Lower lobe of right lung (tissue), 2 donors: ENCODE results near the gene PODN. TPM values are rescaled to one million over a fixed set of nuclear protein-coding genes. Genes with fewer than 3 reads are reported as not detected.

Source experiments
- ATAC-seq, 2 donors: fragments of 200-7000 bp; cut with Tn5 transposase; one replicate each; pipeline ENCODE4 v1.9.1; 2020 to 2022; ENCODE audit warnings: mild to moderate bottlenecking in 2 of 2, moderate library complexity in 2 of 2
- DNase-seq: peaks from one replicate; pipeline ENCODE4 v3.0.0-alpha.2; 2020
- H3K27ac ChIP-seq: fragments of 200-600 bp; one replicate; pipeline ENCODE4 v1.8.0; 2022
- H3K27me3 ChIP-seq: fragments of 200-600 bp; one replicate; pipeline ENCODE4 v1.8.0; 2022; ENCODE audit warnings: low read depth
- H3K36me3 ChIP-seq: fragments of 200-600 bp; one replicate; pipeline ENCODE4 v1.8.0; 2022; ENCODE audit warnings: mild to moderate bottlenecking
- H3K4me1 ChIP-seq: fragments of 200-600 bp; one replicate; pipeline ENCODE4 v1.8.0; 2022
- H3K4me3 ChIP-seq: fragments of 200-600 bp; one replicate; pipeline ENCODE4 v1.8.0; 2022; ENCODE audit warnings: mild to moderate bottlenecking
- H3K9me3 ChIP-seq: fragments of 200-600 bp; one replicate; pipeline ENCODE4 v1.8.0; 2022
- intact Hi-C: fragments of 100-400 bp; cut with DNase I; formaldehyde crosslinking; loops from one replicate; pipeline ENCODE4 v1.11.0; 2022
- total RNA-seq: library from RNA; stranded (reverse); fragmentation: NEBNext Ultra II Directional; extraction: Animal tissue kit (Norgen Biotek cat#: 25700); gene quantifications from one replicate; pipeline ENCODE4 v1.2.1, GENCODE V29; 2021
- TF ChIP-seq, protein P1 (sequence below): fragments of 200-600 bp; IDR thresholded peaks from one replicate; pipeline ENCODE4 v1.8.0; 2022; ENCODE audit warnings: antibody characterized with exemption, mild to moderate bottlenecking
- donor health status: DM: no; HTN: yes; CAD: no; lungs with severe emphysema.

Gene PODN
- total RNA-seq, 1 donor from 2014 or later = 64.0 TPM

DNA sequence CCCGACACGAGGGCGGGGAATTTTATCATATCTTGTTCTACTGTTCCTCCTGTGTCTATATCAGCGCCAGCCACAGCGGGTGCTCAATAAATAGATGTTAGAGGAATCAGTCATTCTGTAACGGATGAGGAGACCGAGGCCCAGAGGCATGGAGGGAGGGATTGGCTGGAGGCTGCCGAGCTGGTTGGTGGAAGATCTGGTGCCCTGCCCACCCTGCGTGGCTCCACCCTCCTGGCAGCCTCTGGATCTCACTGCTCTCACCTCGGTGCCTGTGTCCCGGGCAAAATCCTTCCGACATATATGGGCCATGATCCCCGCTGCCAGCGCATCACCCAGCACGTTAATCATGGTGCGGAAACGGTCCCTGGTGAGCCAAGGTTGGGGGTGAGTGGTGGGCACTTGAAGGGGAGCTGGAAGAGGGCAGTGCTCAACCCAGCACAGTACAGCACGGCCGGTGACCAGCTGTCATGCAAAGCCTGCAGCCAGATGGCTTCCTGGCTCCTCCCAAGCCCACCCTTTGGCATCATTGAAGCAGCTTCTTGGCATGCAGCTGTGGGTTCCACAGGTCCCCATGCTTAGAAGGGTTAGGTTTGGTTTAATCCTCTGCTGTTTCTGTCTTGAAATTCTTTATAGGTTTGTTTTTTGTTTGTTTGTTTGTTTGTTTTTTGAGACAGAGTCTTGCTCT lies 26.7 kb downstream of the PODN start:
- DNase-seq (no peak), ATAC-seq (no peak)
- no peaks in the 10 kb centered on the region for H3K27me3 ChIP-seq
- intact Hi-C loops = no loop called here
- TF ChIP-seq, protein P1, sequence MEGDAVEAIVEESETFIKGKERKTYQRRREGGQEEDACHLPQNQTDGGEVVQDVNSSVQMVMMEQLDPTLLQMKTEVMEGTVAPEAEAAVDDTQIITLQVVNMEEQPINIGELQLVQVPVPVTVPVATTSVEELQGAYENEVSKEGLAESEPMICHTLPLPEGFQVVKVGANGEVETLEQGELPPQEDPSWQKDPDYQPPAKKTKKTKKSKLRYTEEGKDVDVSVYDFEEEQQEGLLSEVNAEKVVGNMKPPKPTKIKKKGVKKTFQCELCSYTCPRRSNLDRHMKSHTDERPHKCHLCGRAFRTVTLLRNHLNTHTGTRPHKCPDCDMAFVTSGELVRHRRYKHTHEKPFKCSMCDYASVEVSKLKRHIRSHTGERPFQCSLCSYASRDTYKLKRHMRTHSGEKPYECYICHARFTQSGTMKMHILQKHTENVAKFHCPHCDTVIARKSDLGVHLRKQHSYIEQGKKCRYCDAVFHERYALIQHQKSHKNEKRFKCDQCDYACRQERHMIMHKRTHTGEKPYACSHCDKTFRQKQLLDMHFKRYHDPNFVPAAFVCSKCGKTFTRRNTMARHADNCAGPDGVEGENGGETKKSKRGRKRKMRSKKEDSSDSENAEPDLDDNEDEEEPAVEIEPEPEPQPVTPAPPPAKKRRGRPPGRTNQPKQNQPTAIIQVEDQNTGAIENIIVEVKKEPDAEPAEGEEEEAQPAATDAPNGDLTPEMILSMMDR = no peak
- peaks cover 7% of the 10 kb centered on the region for H3K4me1 ChIP-seq
- H3K4me3 ChIP-seq = no peak overlapping the region
- H3K27ac ChIP-seq = no peak overlapping the region
- no peaks in the 10 kb centered on the region for H3K36me3 ChIP-seq
- no peaks in the 10 kb centered on the region for H3K9me3 ChIP-seq

DNA sequence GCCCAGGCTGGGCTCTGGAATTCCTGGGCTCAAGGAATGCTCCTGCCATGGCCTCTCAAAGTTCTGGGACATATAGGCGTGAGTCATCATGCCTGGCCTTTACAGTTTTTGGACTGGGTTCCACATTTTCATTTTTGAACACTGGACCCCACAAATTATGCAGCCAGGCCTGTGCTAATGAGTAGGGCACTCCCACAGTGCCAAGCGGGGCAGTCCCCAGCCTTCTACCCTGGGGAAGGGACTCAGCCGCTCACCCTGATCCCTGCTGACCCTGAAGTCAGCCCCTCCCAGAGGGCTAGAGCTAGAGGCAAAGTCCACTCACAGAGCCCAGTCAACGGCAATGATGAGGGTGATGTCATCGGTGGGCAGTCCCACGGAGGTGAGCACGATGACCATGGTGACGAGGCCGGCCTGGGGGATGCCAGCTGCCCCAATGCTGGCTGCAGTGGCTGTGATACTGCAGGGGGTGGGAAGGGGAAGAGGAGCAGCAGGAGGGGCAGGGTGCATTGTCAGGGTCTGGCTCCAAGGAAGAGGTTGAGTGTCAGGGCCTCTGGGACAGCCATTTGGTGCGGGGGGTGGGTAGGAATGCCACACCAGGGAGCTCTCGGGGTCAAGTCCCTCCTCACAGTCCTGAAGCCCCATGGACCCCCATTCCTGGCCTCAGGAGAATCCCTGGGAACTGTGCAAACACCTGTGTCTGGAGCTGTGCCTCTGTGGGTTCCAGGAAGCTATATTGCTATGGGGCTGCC lies 27.6 kb downstream of the PODN start:
- intact Hi-C loops = no loop called here

GRCh38 chr1:53090227-53091147 lies 28.5 kb downstream of the PODN start:
- Histone ChIP-seq H3K9me3 (no peaks in the 10 kb centered on the region), H3K27me3 (no peaks in the 10 kb centered on the region), H3K27ac (no peak overlapping the region), H3K4me3 (no peak overlapping the region), H3K36me3 (no peaks in the 10 kb centered on the region), H3K4me1 (peaks cover 7% of the 10 kb centered on the region)
- peak; percentile 42 to 50 for ATAC-seq
- TF ChIP-seq, protein P1 = no peak
- intact Hi-C loops = no loop called here
- DNase-seq = peak; percentile 77

More for the DNA sequence above, 27.6 kb downstream of the PODN start:
- no peak overlapping the region for H3K27ac ChIP-seq
- no peak for DNase-seq
- no peak for ATAC-seq
- peaks cover 7% of the 10 kb centered on the region for H3K4me1 ChIP-seq
- H3K36me3 ChIP-seq = no peaks in the 10 kb centered on the region
- TF ChIP-seq, protein P1 = no peak
- H3K9me3 ChIP-seq = no peaks in the 10 kb centered on the region
- H3K4me3 ChIP-seq = no peak overlapping the region
- no peaks in the 10 kb centered on the region for H3K27me3 ChIP-seq

GRCh38 chr1:53091841-53092645 lies 30.0 kb downstream of the PODN start:
- DNase-seq = no peak
- H3K27me3 ChIP-seq = no peaks in the 10 kb centered on the region
- TF ChIP-seq, protein P1 = no peak
- ATAC-seq = peak; percentile 9 to 65
- H3K27ac ChIP-seq = no peak overlapping the region
- no peaks in the 10 kb centered on the region for H3K36me3 ChIP-seq
- intact Hi-C loops = no loop called here
- peaks cover 7% of the 10 kb centered on the region for H3K4me1 ChIP-seq
- no peak overlapping the region for H3K4me3 ChIP-seq
- H3K9me3 ChIP-seq = no peaks in the 10 kb centered on the region
